Measurements from ENCODE around the gene SPAG16.

- no peak for TF ChIP-seq CSDC2 (CRISPR knock-in tag; IDR thresholded peaks at IDR 0.05)
- no peak for TF ChIP-seq RARB (CRISPR knock-in tag; IDR thresholded peaks at IDR 0.05)
- no peak for TF ChIP-seq ZC3H10 (CRISPR knock-in tag; IDR thresholded peaks at IDR 0.05)
- TF ChIP-seq TCF4 (CRISPR knock-in tag; IDR thresholded peaks at IDR 0.05; ENCODE audit: borderline replicate concordance) = no peak
- TF ChIP-seq ZFP30 (CRISPR knock-in tag; IDR thresholded peaks at IDR 0.05) = no peak
- no peak for TF ChIP-seq ARNTL (CRISPR knock-in tag; IDR thresholded peaks at IDR 0.05; ENCODE audit: borderline replicate concordance, low read depth)
- no peak for TF ChIP-seq ESRRG (CRISPR knock-in tag; IDR thresholded peaks at IDR 0.05)
These were observed 766.5 kb downstream of the SPAG16 start for GRCh38 chr2:214050731-214051130.
